Measurements from ENCODE around the gene ALG9.

GRCh38 chr11:111870522-111870885 is 877 bp downstream of the ALG9 start:
- TF ChIP-seq CTCF (IDR thresholded peaks at IDR 0.05) (no peak), POLR2A (IDR thresholded peaks at IDR 0.05) (no peak)

Data from ovary (tissue), 3 donors.